AG04450 (cell line): ENCODE data around the gene NMRK2. TPM values are rescaled to one million over a fixed set of nuclear protein-coding genes. Genes with fewer than 3 reads are reported as not detected.

Source experiments
- CTCF ChIA-PET: fragments of 300-600, 350-600 bp; formaldehyde crosslinking; extraction: SDS; loops from one replicate; lab custom pipeline; 2022; ENCODE audit warnings: antibody characterized with exemption, inconsistent platforms; lab: Charles Lee
- POLR2A ChIA-PET: fragments of 350-600 bp; formaldehyde crosslinking; extraction: SDS; loops from one replicate; lab custom pipeline; 2021; ENCODE audit warnings: antibody characterized with exemption, inconsistent platforms; lab: Yijun Ruan, JAX
- DNase-seq: peaks from one replicate; pipeline ENCODE4 v3.0.0-alpha.2; 2011; ENCODE audit warnings: low read depth, low spot score
- H3K27ac ChIP-seq: one replicate; pipeline ENCODE4 v1.5.1; 2012; ENCODE audit warnings: low read depth, low read length, control low read depth
- H3K27me3 ChIP-seq: one replicate; pipeline ENCODE4 v1.6.0; 2012; ENCODE audit warnings: low read length; ENCODE audit not compliant: control insufficient read depth, insufficient read depth
- H3K4me3 ChIP-seq: 2 replicates; pipeline ENCODE4 v1.5.1; 2011; ENCODE audit warnings: mild to moderate bottlenecking, low read depth, low read length, control low read depth
- H3K9me3 ChIP-seq: 2 replicates; pipeline ENCODE4 v1.5.1; 2012; ENCODE audit warnings: low read length; ENCODE audit not compliant: control insufficient read depth, insufficient read depth
- CTCF ChIP-seq: IDR thresholded peaks from 2 replicates; pipeline ENCODE4 v1.5.1; 2011; ENCODE audit warnings: low read depth, low read length, control low read depth, inconsistent platforms
- polyA plus RNA-seq: library from polyadenylated mRNA; depleted of rRNA; stranded (reverse); fragments of >200 nt; gene quantifications from 2 replicates; pipeline ENCODE4 v1.2.3, GENCODE V29; 2011

The NMRK2 gene
- polyA plus RNA-seq, 1 experiment, result not detected

- Histone ChIP-seq H3K27ac (no peak overlapping the region), H3K4me3 (no peak overlapping the region), H3K27me3 (peaks cover 4% of the 10 kb centered on the region), H3K9me3 (peaks cover 21% of the 10 kb centered on the region)
- TF ChIP-seq CTCF, result no peak
- POLR2A ChIA-PET, result interaction anchor here (0.6 kb wide), 1 partner anchor 83 kb away, joined by 3 read pairs; no protein-coding TSS in a partner anchor
- CTCF ChIA-PET, result no interaction called here
- no peak for DNase-seq
Observed at GRCh38 chr19:3907626-3908265, 25.1 kb upstream of the NMRK2 start.

DNA sequence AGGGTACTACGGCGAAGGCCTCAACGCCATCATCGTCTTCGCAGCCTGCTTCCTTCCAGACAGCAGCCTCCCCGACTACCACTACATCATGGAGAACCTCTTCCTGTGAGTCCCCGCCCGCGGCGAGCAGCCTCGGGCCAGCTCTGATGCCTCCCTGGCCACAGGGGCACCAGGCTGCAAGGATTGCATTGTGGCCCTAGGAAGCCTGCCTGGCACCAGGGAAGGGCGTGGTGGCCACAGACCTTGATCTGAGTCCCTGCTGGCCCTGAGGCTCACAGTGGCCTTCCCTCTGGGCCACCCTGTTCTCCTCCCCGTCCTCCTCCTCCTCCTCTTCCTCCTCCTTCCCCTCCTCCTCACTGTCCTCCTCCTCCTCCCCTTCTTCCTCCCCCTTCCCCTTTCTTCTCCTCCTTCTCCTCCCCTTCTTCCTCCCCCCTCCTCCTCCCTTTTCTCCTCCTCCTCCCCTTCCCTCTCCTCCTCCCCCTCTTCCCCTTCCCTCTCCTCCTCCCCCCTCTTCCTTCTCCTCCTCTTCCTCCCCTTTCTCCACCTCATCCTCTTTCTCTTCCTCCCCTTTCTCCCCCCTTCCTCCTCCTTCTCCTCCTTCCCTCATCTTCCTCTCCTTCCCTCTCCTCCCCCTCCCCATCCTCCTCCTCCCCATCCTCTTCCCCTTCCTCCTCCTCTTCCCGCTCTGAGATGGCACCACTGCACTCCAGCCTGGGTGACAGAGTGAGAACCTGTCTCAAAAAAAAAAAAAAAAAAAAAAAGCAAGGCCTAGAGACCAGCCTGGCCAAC, 24.4 kb upstream of the NMRK2 start:
- H3K27ac ChIP-seq, result no peak overlapping the region
- no peak for DNase-seq
- peaks cover 2% of the 10 kb centered on the region for H3K27me3 ChIP-seq
- H3K9me3 ChIP-seq, result peaks cover 21% of the 10 kb centered on the region
- ChIA-PET CTCF (no interaction called here), POLR2A (no interaction called here)
- no peak for TF ChIP-seq CTCF
- H3K4me3 ChIP-seq, result no peak overlapping the region

GRCh38 chr19:3910105-3910504, 22.8 kb upstream of the NMRK2 start:
- ChIA-PET CTCF (no interaction called here), POLR2A (no interaction called here)
- DNase-seq, result no peak

DNA sequence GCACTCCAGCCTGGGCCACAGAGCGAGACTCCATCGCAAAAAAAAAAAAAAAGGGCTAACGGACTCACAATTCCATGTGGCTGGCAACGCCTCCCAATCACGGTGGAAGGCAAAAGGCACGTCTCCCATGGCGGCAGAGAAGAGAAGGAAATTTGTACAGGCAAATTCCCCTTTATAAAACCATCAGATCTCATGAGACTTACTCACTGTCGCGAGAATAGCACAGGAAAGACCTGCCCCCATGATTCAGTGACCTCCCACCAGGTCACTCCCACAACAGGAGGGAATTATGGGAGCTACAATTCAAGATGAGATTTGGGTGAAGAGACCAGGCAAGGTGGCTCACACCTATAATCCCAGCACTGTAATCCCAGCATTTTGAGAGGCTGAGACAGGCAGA, 18.7 kb upstream of the NMRK2 start:
- CTCF ChIA-PET, result no interaction called here
- no peak for DNase-seq
- POLR2A ChIA-PET, result no interaction called here
- TF ChIP-seq CTCF, result no peak
- no peak overlapping the region for H3K27ac ChIP-seq
- peaks cover 16% of the 10 kb centered on the region for H3K9me3 ChIP-seq
- peaks cover 2% of the 10 kb centered on the region for H3K27me3 ChIP-seq
- no peak overlapping the region for H3K4me3 ChIP-seq

More at GRCh38 chr19:3910105-3910504, 22.8 kb upstream of the NMRK2 start:
- H3K27ac ChIP-seq, result no peak overlapping the region
- peaks cover 2% of the 10 kb centered on the region for H3K27me3 ChIP-seq
- no peak for TF ChIP-seq CTCF
- no peak overlapping the region for H3K4me3 ChIP-seq
- H3K9me3 ChIP-seq, result peaks cover 21% of the 10 kb centered on the region

DNA sequence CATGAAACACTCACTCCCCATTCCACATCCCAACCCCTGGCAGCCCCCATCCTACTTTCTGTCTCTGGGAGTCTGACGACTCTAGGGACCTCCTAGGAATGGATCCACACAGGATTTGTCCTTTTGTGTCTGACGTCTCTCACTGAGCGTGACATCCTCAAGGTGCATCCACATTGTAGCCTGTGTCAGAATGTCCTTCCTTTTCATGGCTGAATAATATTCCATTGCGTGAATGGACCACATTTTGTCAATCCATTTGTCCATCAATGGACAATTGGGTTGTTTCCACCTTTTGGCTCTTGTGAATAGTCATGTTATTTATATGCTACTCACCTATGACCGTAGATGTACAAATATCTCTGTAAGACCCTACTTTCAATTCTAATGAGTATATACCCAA, 16.8 kb upstream of the NMRK2 start:
- ChIA-PET POLR2A (no interaction called here), CTCF (no interaction called here)
- TF ChIP-seq CTCF, result no peak
- H3K27ac ChIP-seq, result no peak overlapping the region
- H3K4me3 ChIP-seq, result no peak overlapping the region
- no peaks in the 10 kb centered on the region for H3K27me3 ChIP-seq
- DNase-seq, result no peak
- peaks cover 6% of the 10 kb centered on the region for H3K9me3 ChIP-seq
